K562 (cell line): ENCODE data around the gene JMJD1C. TPM values are rescaled to one million over a fixed set of nuclear protein-coding genes. Genes with fewer than 3 reads are reported as not detected.

ENCODE experiments used
- ATAC-seq: fragments of 200-7000 bp; cut with Tn5 transposase; 3 replicates; pipeline ENCODE4 v1.9.1; 2020; ENCODE audit warnings: moderate library complexity
- BruUV-seq: library from RNA; stranded (reverse); fragments of 400-500 nt; replicated peaks from 2 replicates; lab custom pipeline; 2021; lab: Mats Ljungman, UMichigan
- CTCF ChIA-PET: fragments of 300-600 bp; formaldehyde crosslinking; extraction: SDS; loops from one replicate; lab custom pipeline; 2021; ENCODE audit warnings: low intra/inter-chr PET ratio; lab: Yijun Ruan, JAX
- POLR2A ChIA-PET: fragments of 300-600, 350-650 bp; sonication (Branson Sonifier 250); formaldehyde crosslinking; extraction: SDS; loops from one replicate; lab custom pipeline; 2021; ENCODE audit warnings: antibody characterized with exemption, inconsistent platforms; lab: Yijun Ruan, JAX
- DNase-seq, 4 experiments: peaks; one replicate each; pipeline versions ENCODE4 v3.0.0 to v3.0.0-alpha.2; 2011 to 2018; ENCODE audit warnings: low spot score in 3 of 4, mixed read lengths in 3 of 4; ENCODE audit errors: extremely low read depth in 1 of 4
- FAIRE-seq: peaks from 2 replicates; lab custom pipeline; 2011; peaks lifted over from hg19 to GRCh38; lab: Jason Lieb, UNC
- H2AFZ ChIP-seq: 2 replicates; pipeline ENCODE4 v1.6.0; 2011; ENCODE audit warnings: low read depth, low read length, control low read depth, inconsistent platforms
- H3K27ac ChIP-seq: fragments of 200-600 bp; 3 replicates; pipeline ENCODE4 v1.8.0; 2011; ENCODE audit warnings: low read depth, mild to moderate bottlenecking, control low read depth, inconsistent platforms, low read length, moderate library complexity, mixed read lengths; ENCODE audit errors: extremely low read depth
- H3K27me3 ChIP-seq, 2 experiments: fragments of 300-600 bp in 1 of 2; 2 replicates in 1 of 2; 3 replicates in 1 of 2; pipeline versions ENCODE4 v1.6.0 to v1.8.0; 2011; ENCODE audit warnings: inconsistent platforms in 2 of 2, low read length in 2 of 2, mild to moderate bottlenecking in 1 of 2, mixed read lengths in 1 of 2, moderate library complexity in 1 of 2; ENCODE audit not compliant: control insufficient read depth in 2 of 2, insufficient read depth in 2 of 2
- H3K36me3 ChIP-seq: fragments of 300-600 bp; 3 replicates; pipeline ENCODE4 v1.8.0; 2011; ENCODE audit warnings: mild to moderate bottlenecking, low read length, inconsistent platforms; ENCODE audit not compliant: control insufficient read depth, insufficient read depth
- H3K4me1 ChIP-seq, 2 experiments: fragments of 200-600 bp in 1 of 2; replicated peaks in 1 of 2; 2 replicates in 1 of 2; 3 replicates in 1 of 2; pipeline versions ENCODE4 v1.5.1 to v1.8.0; 2011; ENCODE audit warnings: inconsistent platforms in 2 of 2, low read length in 2 of 2, mild to moderate bottlenecking in 1 of 2, mixed read lengths in 1 of 2, moderate library complexity in 1 of 2; ENCODE audit not compliant: control insufficient read depth in 2 of 2, insufficient read depth in 2 of 2
- H3K4me2 ChIP-seq: 2 replicates; pipeline ENCODE4 v1.6.1; 2011; ENCODE audit warnings: low read length, control low read depth, inconsistent platforms, mixed read lengths; ENCODE audit not compliant: insufficient read depth
- H3K4me3 ChIP-seq: fragments of 200-600 bp; sonication (generic), shearing (Covaris generic); 2 replicates; pipeline ENCODE4 v1.5.1; 2016; ENCODE audit warnings: control low read depth, inconsistent platforms
- H3K79me2 ChIP-seq: fragments of 200-600 bp; 3 replicates; pipeline ENCODE4 v1.8.0; 2011; ENCODE audit warnings: low read length, inconsistent platforms; ENCODE audit not compliant: control insufficient read depth, insufficient read depth
- H3K9ac ChIP-seq, 2 experiments: 2 replicates each; pipeline versions ENCODE4 v1.6.0 to v1.6.1; 2011; ENCODE audit warnings: low read depth in 2 of 2, low read length in 2 of 2, control low read depth in 1 of 2, inconsistent platforms in 1 of 2, mild to moderate bottlenecking in 1 of 2, mixed read lengths in 1 of 2; ENCODE audit not compliant: insufficient read depth in 1 of 2
- H3K9me1 ChIP-seq: one replicate; pipeline ENCODE4 v1.6.0; 2011; ENCODE audit warnings: inconsistent platforms, mild to moderate bottlenecking, low read length, moderate library complexity; ENCODE audit not compliant: control insufficient read depth, insufficient read depth
- H3K9me3 ChIP-seq: replicated peaks from 2 replicates; pipeline ENCODE4 v1.5.1; 2011; ENCODE audit warnings: low read depth, low read length, inconsistent platforms; ENCODE audit not compliant: control insufficient read depth, insufficient read depth
- H4K20me1 ChIP-seq: replicated peaks from 2 replicates; pipeline ENCODE4 v1.6.1; 2011; ENCODE audit warnings: low read length, inconsistent platforms, mixed read lengths; ENCODE audit not compliant: control insufficient read depth, insufficient read depth
- BRCA1 ChIP-seq, 2 experiments: fragments of 450-650 bp in 1 of 2; sonication (generic) in 1 of 2; formaldehyde crosslinking in 1 of 2; IDR thresholded peaks; 2 replicates each; pipeline versions ENCODE4 v1.5.0 to v1.6.1; 2017 to 2020; ENCODE audit warnings: mild to moderate bottlenecking in 1 of 2, missing genetic modification reagents in 1 of 2
- DMBX1 ChIP-seq: fragments of 250-450 bp; sonication (Bioruptor Pico); IDR thresholded peaks from 2 replicates; pipeline ENCODE4 v1.8.0; 2022; ENCODE audit warnings: inconsistent platforms, mild to moderate bottlenecking, moderate library complexity, borderline replicate concordance
- ETV5 ChIP-seq: sonication (generic); formaldehyde crosslinking; IDR thresholded peaks from 2 replicates; pipeline ENCODE4 v1.4.0; 2020; ENCODE audit warnings: low read depth, mild to moderate bottlenecking, missing genetic modification reagents
- KLF6 ChIP-seq: fragments of 250-450 bp; sonication (Bioruptor Pico); IDR thresholded peaks from 2 replicates; pipeline ENCODE4 v1.4.0; 2020; ENCODE audit warnings: mild to moderate bottlenecking, moderate library complexity, borderline replicate concordance
- NR2C2 ChIP-seq, 2 experiments: fragments of 200-800 bp in 1 of 2; sonication (Bioruptor generic) in 1 of 2; sonication (generic) in 1 of 2; formaldehyde crosslinking in 1 of 2; IDR thresholded peaks; 2 replicates each; pipeline versions ENCODE4 v1.6.1 to v1.8.0; 2016 to 2022; ENCODE audit warnings: mild to moderate bottlenecking in 1 of 2, missing compliant biosample characterization in 1 of 2, missing genetic modification characterization in 1 of 2, missing genetic modification reagents in 1 of 2
- NUFIP1 ChIP-seq: fragments of 450-650 bp; IDR thresholded peaks from 2 replicates; pipeline ENCODE4 v1.6.1; 2018; ENCODE audit not compliant: partially characterized antibody
- SRSF1 ChIP-seq: fragments of 200-400 bp; formaldehyde crosslinking; IDR thresholded peaks from 2 replicates; pipeline ENCODE4 v1.6.1; 2017; ENCODE audit warnings: mild to moderate bottlenecking, low read depth, low read length, moderate library complexity
- TSC22D4 ChIP-seq: fragments of 450-650 bp; IDR thresholded peaks from 2 replicates; pipeline ENCODE4 v1.6.1; 2016; ENCODE audit warnings: missing genetic modification characterization, missing biosample characterization, control low read depth
- ZNF23 ChIP-seq: fragments of 250-450 bp; sonication (Bioruptor Pico); IDR thresholded peaks from 2 replicates; pipeline ENCODE4 v1.4.0; 2020; ENCODE audit warnings: mild to moderate bottlenecking
- ZNF263 ChIP-seq: sonication (generic); formaldehyde crosslinking; IDR thresholded peaks from 2 replicates; pipeline ENCODE4 v1.8.0; 2022; ENCODE audit warnings: mild to moderate bottlenecking, missing genetic modification reagents, borderline replicate concordance
- ZNF311 ChIP-seq: fragments of 250-450 bp; sonication (Bioruptor Pico); IDR thresholded peaks from 2 replicates; pipeline ENCODE4 v1.4.0; 2020; ENCODE audit warnings: mild to moderate bottlenecking, moderate library complexity
- WGBS: fragments of 100-300 bp; shearing (Covaris generic); methylation state at CpG from one replicate; pipeline ENCODE4 v1.1.6; 2016; ENCODE audit warnings: low coverage, mixed read lengths; ENCODE audit not compliant: insufficient coverage; ENCODE audit errors: missing lambda C conversion rate; 5-methylcytosine and 5-hydroxymethylcytosine counted together
- in situ Hi-C: fragments of 300-500 bp; cut with MboI; formaldehyde crosslinking; loops from 4 replicates; pipeline ENCODE4 v1.15.0; 2018; ENCODE audit warnings: inconsistent platforms, mixed read lengths
- intact Hi-C: fragments of 100-400 bp; cut with micrococcal nuclease; formaldehyde crosslinking; loops from 2 replicates; pipeline ENCODE4 v1.14.2; 2022
- polyA plus RNA-seq, 8 experiments: library from polyadenylated mRNA; depleted of rRNA in 4 of 8; stranded (reverse) in 5 of 8; unstranded in 3 of 8; fragments of >200 nt; fragmentation: Nextera tagmentation in 2 of 8; fragmentation: Illumina TruSeq in 1 of 8; extraction: Ambion mirVana in 2 of 8; extraction: Trizol in 1 of 8; gene quantifications; 2 replicates each; pipeline versions ENCODE4 v1.2.1 to v1.2.3, GENCODE V29; 2011 to 2014; ENCODE audit warnings: inconsistent platforms in 1 of 8, missing spikeins in 1 of 8
- total RNA-seq, 7 experiments: library from RNA; depleted of rRNA in 6 of 7; stranded (reverse); fragments of >200 nt in 6 of 7; fragmentation: Illumina TruSeq in 2 of 7; extraction: Trizol in 2 of 7; gene quantifications; 2 replicates each; pipeline versions ENCODE4 v1.2.1 to v1.2.3, GENCODE V29; 2011 to 2021; ENCODE audit warnings: low replicate concordance in 1 of 7
- TF ChIP-seq, protein P1 (sequence below): fragments of 450-650 bp; formaldehyde crosslinking; conservative IDR thresholded peaks from 2 replicates; pipeline ENCODE4 v1.4.0; 2022; ENCODE audit warnings: mild to moderate bottlenecking, missing genetic modification characterization

Gene JMJD1C
- total and polyA plus RNA-seq, 9 of the 15 experiments (the other 6 are each of a cell fraction or from before 2014, with no cell fraction given) = 25.3 to 68.0 (median 47.2) TPM

DNA sequence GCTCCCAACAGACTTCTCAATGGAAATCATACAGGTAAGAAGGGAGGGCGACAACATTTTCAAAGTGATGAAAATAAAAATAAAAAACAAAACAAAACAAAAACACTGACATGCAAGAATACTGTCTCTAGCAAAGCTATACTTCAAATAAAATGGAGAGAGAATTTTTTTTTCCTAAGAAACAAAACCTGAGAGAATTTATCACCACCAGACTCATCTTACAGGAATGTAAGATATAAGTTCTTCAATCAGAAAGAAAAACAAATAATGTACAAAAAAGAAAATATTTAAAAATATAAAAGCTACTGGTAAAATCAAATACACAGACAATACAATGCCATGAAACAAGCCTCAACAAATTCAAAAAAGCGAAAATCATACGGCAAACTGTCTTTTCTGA is 219.4 kb downstream of the JMJD1C start:
- no peak overlapping the region for H2AFZ ChIP-seq
- no peak overlapping the region for H3K9ac ChIP-seq
- H3K27me3 ChIP-seq = no peaks in the 10 kb centered on the region
- FAIRE-seq (no peak), DNase-seq (no peak), ATAC-seq (no peak)
- no TSS peak for BruUV-seq
- H3K9me3 ChIP-seq = 0 out of 2 replicates have a peak, but pooled peaks cover 2% of the 10 kb centered on the region
- no peaks in the 10 kb centered on the region for H3K9me1 ChIP-seq
- CTCF ChIA-PET = no interaction called here
- TF ChIP-seq KLF6 (CRISPR knock-in tag) = no peak
- TF ChIP-seq NR2C2 (CRISPR knock-in tag; IDR thresholded peaks at IDR 0.05) = no peak
- no peak for TF ChIP-seq NR2C2 (tag; IDR thresholded peaks at IDR 0.05)
- no peak for TF ChIP-seq ZNF263 (CRISPR knock-in tag)
- no peak for TF ChIP-seq DMBX1 (CRISPR knock-in tag)
- TF ChIP-seq ETV5 (CRISPR knock-in tag) = no peak
- no peak for TF ChIP-seq SRSF1
- TF ChIP-seq, protein P1, sequence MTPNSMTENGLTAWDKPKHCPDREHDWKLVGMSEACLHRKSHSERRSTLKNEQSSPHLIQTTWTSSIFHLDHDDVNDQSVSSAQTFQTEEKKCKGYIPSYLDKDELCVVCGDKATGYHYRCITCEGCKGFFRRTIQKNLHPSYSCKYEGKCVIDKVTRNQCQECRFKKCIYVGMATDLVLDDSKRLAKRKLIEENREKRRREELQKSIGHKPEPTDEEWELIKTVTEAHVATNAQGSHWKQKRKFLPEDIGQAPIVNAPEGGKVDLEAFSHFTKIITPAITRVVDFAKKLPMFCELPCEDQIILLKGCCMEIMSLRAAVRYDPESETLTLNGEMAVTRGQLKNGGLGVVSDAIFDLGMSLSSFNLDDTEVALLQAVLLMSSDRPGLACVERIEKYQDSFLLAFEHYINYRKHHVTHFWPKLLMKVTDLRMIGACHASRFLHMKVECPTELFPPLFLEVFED (CRISPR knock-in tag) = no peak
- TF ChIP-seq BRCA1 (IDR thresholded peaks at IDR 0.05) = no peak
- TF ChIP-seq BRCA1 (CRISPR knock-in tag; IDR thresholded peaks at IDR 0.05) = no peak
- TF ChIP-seq TSC22D4 (tag) = no peak
- no peak for TF ChIP-seq ZNF23 (CRISPR knock-in tag)
- no peak for TF ChIP-seq ZNF311 (CRISPR knock-in tag)
- no peak for TF ChIP-seq NUFIP1
- H4K20me1 ChIP-seq = no peaks in the 10 kb centered on the region
- in situ Hi-C loops = no loop called here
- 95% methylated on average over 3 of the region's 3 CpGs for WGBS
- peaks cover 0 to 6% of the 10 kb centered on the region in 2 experiments; a peak in 3 of 5 replicates for H3K4me1 ChIP-seq
- intact Hi-C loops = no loop called here
- POLR2A ChIA-PET = interaction anchor here (1.0 kb wide), 1 partner anchor 15 kb away, joined by 3 read pairs; no protein-coding TSS in a partner anchor
- peaks cover 91% of the 10 kb centered on the region for H3K79me2 ChIP-seq
- H3K36me3 ChIP-seq = peaks cover 13% of the 10 kb centered on the region; the same call in 2 of the 3 replicates
- H3K4me3 ChIP-seq = no peak overlapping the region
- H3K27ac ChIP-seq = no peak overlapping the region
- no peak overlapping the region for H3K4me2 ChIP-seq
